Measurements from ENCODE around the gene ANXA11.

ANXA11 gene

GRCh38 chr10:80184291-80184690 lies 21.0 kb downstream of the ANXA11 start:
- no peak overlapping the region for H3K4me3 ChIP-seq (ENCODE audit: low read length)
- no peak for TF ChIP-seq ZNF274 (IDR thresholded peaks at IDR 0.05; ENCODE audit: low read depth, low read length)

GRCh38 chr10:80183436-80183835 lies 21.9 kb downstream of the ANXA11 start:
- H3K4me3 ChIP-seq (ENCODE audit: low read length), result no peak overlapping the region
- TF ChIP-seq ZNF274 (IDR thresholded peaks at IDR 0.05; ENCODE audit: low read depth, low read length), result no peak

- no peak overlapping the region for H3K4me3 ChIP-seq (ENCODE audit: low read length)
- no peak for TF ChIP-seq ZNF274 (IDR thresholded peaks at IDR 0.05; ENCODE audit: low read depth, low read length)
Measured at GRCh38 chr10:80182986-80183385, 22.4 kb downstream of the ANXA11 start.

DNA sequence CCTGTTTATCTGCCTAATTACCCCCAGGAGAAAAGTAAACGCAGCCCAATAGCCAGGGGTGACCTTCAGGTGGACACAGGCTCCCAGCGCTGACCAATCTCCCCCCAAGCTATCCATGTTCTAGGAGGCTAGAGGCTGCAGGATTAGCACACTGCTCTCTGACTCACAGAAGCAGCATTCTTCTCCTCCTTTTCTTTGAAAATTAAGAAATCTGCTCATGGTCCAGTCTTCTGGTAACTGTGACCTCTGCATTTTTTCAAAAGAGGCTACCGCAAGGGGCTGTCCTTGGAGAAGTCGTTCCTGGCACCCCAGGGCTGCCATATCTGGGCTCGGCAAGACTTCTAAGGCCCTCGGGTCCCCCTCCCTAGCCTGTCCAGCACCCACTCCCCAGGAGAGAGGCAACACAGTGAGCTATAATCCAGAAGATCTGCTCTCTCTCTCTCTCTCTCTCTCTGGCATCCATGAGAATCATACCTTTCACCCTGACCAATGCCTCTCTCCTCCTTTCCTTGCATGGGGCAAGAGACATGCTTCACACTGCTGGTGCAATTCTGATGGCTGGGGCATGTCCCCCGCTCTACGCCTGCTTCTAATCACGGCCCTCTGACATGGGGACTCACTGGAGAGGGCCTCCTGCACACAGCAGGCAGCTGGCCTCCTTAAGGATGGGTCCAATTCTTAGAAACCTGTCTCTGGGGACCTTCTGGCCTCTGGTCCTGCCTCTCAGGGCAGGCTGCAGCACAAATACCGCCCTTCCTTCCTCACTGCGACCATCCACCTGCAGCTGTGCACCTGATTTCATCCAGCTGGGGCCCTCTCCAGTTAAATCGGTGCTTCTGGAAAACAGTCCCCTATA lies 27.3 kb downstream of the ANXA11 start:
- H3K4me3 ChIP-seq (ENCODE audit: low read length), result no peak overlapping the region
- no peak for TF ChIP-seq ZNF274 (IDR thresholded peaks at IDR 0.05; ENCODE audit: low read depth, low read length)

DNA sequence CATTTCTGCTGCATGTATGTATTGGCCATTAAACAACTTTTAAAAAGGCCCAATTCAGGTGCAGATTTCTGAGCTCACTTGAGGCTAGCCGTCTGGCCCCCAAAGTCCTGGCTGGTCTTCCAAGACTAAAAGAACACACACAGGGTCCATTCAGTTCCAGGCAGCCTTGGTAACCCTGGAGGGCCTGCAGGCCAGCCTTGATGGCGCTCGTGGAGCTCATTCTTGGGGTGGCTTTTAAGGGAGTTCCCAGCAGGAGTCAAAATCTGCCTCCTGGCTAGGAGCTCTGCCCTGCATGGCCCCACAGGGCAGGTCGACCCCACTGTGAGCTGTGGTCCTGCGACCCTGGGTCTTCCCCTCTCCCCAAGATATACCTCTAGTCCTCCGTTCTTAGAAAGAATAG lies 28.8 kb downstream of the ANXA11 start:
- no peak overlapping the region for H3K4me3 ChIP-seq (ENCODE audit: low read length)
- no peak for TF ChIP-seq ZNF274 (IDR thresholded peaks at IDR 0.05; ENCODE audit: low read depth, low read length)

DNA sequence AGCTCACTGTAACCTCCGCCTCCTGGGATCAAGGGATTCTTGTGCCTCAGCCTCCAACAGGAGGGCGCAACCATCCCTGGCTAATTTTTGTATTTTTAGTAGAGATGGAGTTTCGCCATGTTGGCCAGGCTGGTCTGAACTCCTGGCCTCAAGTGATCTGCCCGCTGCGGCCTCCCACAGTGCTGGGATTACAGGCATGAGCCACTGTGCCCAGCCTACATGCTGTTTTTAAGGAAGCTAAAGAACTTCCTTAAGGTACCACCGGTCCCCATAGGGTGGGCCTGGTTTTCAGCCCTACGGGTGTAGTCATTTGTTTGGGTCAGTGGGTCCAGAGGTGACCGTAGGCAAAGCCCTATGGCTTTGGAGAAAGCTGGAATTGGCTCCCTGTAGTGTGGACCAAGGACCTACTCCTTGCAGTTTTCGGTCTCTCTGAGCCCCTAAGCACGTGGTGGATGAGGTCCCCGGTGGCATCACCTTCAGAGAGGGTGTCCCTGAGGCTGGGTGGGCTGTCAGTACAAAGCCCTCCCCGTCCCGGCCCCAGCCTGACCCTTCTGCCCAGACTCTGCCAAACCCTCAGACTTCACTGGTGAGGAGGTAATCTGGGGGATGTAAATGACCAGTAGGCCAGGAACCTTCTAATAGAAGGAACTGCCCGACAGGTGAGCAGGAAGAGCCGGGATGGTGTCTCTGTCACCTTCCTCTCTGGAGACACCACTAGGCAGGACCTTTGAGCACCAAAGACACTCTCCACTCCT lies 30.5 kb downstream of the ANXA11 start:
- H3K4me3 ChIP-seq (ENCODE audit: low read length), result no peak overlapping the region
- no peak for TF ChIP-seq ZNF274 (IDR thresholded peaks at IDR 0.05; ENCODE audit: low read depth, low read length)

GRCh38 chr10:80173466-80173865 lies 31.9 kb downstream of the ANXA11 start:
- TF ChIP-seq ZNF274 (IDR thresholded peaks at IDR 0.05; ENCODE audit: low read depth, low read length), result no peak
- H3K4me3 ChIP-seq (ENCODE audit: low read length), result no peak overlapping the region

- H3K4me3 ChIP-seq (ENCODE audit: low read length), result no peak overlapping the region
- TF ChIP-seq ZNF274 (IDR thresholded peaks at IDR 0.05; ENCODE audit: low read depth, low read length), result no peak
Measured at GRCh38 chr10:80172896-80173295, 32.4 kb downstream of the ANXA11 start.

DNA sequence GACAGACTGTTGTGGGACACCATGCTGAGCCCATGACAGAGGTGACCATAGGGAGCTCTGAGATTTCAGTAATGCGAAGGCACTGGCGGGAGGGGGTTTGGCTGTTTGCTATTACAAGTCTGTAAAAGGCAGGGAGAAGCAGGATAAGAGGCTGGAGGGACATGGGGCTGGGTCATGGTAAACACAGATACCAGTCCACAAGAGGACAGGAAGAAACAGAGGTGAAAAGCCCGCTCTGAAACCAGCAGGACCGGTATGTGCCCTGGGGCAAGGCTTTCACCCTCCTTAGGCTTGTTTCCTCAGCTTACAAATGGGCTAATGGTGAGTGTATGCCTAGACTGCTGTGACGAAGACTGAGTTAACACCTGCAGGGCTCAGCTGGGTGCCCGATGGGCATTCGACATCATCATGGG lies 34.1 kb downstream of the ANXA11 start:
- H3K4me3 ChIP-seq (ENCODE audit: low read length), result no peak overlapping the region
- no peak for TF ChIP-seq ZNF274 (IDR thresholded peaks at IDR 0.05; ENCODE audit: low read depth, low read length)

DNA sequence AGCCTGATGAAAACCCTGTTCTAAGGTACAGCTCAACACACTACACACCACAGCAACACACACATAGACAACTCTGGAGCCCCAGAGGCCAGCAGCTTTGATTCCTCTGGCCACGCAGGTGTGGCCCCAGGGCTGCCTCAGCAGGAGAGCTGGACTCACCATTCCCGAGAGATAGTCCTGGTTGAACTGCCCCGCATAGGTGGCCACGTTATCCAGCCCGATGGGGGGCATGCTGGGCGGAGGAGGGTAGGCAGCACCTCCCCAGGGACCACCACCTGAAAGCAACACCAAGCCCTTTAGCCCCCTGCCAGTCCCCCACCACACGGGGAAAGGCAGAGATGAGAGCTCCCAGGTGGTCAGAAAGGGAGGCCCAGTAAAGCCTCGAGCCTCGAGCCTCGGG lies 34.7 kb downstream of the ANXA11 start:
- TF ChIP-seq ZNF274 (IDR thresholded peaks at IDR 0.05; ENCODE audit: low read depth, low read length), result no peak
- H3K4me3 ChIP-seq (ENCODE audit: low read length), result no peak overlapping the region

DNA sequence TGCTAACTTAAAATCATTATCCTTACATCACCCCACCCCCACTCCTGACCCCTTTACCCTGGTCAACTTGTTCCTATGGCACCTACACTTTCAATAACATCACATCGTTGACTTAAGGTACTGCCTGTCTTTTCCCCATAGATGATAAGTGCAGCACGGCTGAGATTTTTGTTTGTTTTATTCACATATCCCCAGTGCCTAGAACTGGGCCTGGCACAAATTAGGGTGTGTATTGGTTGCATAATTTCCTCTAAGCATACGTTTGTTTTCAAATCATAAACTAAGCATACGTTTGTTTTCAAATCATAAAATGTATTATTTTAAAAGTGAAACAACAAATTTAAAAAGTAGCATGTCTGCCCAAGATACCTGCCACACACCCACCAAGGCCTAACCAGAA lies 35.3 kb downstream of the ANXA11 start:
- no peak for TF ChIP-seq ZNF274 (IDR thresholded peaks at IDR 0.05; ENCODE audit: low read depth, low read length)
- no peak overlapping the region for H3K4me3 ChIP-seq (ENCODE audit: low read length)

DNA sequence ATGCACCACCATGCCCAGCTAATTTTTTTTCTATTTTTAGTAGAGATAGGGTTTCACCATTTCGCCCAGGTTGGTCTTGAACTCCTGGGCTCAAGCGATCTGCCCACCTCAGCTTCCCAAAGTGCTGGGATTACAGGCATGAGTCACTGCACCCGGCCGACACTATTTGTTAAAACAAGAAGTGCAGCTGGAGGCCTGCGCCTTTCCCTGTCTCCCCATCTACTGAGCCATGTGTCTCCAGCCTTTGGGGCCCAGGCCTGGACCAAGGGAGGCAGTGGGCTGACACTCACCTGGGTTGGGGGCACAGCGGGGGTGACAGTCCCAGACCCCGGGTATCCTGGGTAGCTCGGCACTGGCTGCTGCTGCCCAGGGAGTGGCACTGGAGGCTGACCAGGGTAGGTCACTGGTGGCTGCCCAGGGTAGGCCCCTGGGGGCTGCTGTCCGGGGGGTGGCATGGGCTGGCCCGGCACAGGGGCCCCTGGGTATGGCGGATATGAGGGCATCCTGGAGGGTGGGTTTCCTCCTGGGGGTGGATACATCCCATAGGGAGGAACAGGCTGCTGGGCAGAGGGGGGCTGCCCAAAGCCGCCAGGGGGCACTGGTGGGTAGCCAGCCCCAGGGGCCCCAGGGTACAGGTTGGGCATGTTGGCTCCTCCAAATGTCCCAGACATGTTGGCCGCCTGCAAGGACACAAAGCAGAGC lies 36.5 kb downstream of the ANXA11 start:
- TF ChIP-seq ZNF274 (IDR thresholded peaks at IDR 0.05; ENCODE audit: low read depth, low read length), result no peak
- H3K4me3 ChIP-seq (ENCODE audit: low read length), result no peak overlapping the region

DNA sequence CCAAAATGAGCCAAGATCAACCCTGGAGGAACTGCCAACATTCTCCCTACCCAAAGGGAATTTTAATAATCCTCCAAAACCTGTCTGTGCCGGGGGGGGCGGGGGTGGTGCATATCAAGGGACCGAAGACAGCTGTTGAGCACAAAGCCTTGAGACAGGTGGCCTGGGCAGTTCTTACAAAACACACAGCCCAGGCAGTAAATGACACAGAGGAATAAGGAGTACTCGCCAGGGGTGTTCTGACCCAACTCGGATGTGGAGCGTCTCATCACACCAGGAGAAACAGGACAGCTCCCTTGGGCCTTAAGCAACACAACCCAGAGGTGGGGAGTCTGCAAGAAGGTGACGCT lies 37.2 kb downstream of the ANXA11 start:
- H3K4me3 ChIP-seq (ENCODE audit: low read length), result no peak overlapping the region
- no peak for TF ChIP-seq ZNF274 (IDR thresholded peaks at IDR 0.05; ENCODE audit: low read depth, low read length)

DNA sequence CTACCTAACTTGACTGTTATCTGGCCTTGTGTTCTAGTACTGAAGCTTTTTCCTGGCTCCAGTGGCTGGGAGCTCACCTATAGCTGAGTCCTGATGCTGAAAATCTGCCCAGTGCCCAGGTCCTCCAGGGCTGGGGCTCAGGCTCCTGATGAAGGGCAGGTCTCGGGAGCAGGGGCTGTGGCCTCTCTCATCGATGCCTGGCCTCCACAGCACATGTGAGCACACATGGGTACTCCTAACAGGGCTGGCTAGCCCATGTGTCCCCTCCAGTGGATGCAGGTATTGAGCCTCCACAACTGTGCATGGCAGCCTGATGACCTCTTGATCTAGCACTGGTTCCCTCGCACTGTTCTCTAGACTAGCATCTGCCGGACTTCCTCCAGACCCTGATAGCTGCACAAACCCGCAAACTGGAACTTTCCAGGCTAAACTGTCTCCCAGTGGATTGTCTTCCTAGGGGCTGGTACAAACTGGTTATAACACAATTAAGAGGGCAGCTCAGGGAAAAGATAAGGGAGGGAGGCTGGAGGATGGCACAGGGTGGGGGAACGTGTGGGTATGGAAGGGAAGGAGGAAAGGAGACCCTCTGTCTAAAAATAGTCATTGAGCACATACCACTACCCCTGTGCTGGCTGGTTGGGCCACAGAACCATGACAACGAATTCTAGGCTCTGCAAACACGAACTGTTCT lies 37.7 kb downstream of the ANXA11 start:
- no peak for TF ChIP-seq ZNF274 (IDR thresholded peaks at IDR 0.05; ENCODE audit: low read depth, low read length)
- H3K4me3 ChIP-seq (ENCODE audit: low read length), result no peak overlapping the region

Measured in GM08714 (cell line).